ENCODE data around the gene CDYL. TPM values are rescaled to one million over a fixed set of nuclear protein-coding genes. Genes with fewer than 3 reads are reported as not detected.

Gene CDYL
- total RNA-seq, 4 donors from 2014 or later, result 41.9 to 52.3 (median 45.7) TPM

DNA sequence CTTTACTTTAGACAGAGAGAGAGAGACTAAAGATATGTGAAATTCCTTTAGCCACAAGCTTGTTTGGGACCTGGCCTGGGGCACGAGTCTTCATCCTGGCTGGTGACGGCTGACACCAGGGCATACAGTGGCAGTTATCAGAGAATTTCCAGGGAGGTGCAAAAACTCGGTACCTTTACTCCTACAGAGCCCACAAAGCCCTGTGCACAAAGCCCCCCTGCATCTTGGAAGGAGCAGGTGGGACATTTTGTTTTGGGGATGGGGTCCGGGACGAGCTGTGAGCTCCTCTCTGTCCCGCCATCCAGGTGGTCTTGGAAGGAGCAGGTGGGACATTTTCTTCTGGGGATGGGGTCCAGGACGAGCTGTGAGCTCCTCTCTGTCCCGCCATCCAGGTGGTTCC, 198.8 kb downstream of the CDYL start:
- Histone ChIP-seq H3K4me3 (no peak overlapping the region), H3K4me1 (peaks cover 0 to 26% (median 19%) of the 10 kb centered on the region in 4 donors), H3K36me3 (no peaks in the 10 kb centered on the region), H3K27me3 (no peaks in the 10 kb centered on the region), H3K9me3 (peaks cover 0 to 24% (median 9%) of the 10 kb centered on the region in 4 donors), H3K27ac (replicated peaks in 1 of 4) (peak overlapping the region in 1 of 4 donors; percentile 50)
- intact Hi-C loops (cut with DNase I), result no loop called here
- DNase-seq (ENCODE audit: extremely low spot score), result peak; percentile 24
- 81% methylated on average over 8 of the region's 8 CpGs for WGBS
- TF ChIP-seq POLR2A (IDR thresholded peaks at IDR 0.05; ENCODE audit: low read depth) (no peak), POLR2AphosphoS5 (IDR thresholded peaks at IDR 0.05) (no peak), EP300 (IDR thresholded peaks at IDR 0.05) (no peak)
- TF ChIP-seq, protein P1, sequence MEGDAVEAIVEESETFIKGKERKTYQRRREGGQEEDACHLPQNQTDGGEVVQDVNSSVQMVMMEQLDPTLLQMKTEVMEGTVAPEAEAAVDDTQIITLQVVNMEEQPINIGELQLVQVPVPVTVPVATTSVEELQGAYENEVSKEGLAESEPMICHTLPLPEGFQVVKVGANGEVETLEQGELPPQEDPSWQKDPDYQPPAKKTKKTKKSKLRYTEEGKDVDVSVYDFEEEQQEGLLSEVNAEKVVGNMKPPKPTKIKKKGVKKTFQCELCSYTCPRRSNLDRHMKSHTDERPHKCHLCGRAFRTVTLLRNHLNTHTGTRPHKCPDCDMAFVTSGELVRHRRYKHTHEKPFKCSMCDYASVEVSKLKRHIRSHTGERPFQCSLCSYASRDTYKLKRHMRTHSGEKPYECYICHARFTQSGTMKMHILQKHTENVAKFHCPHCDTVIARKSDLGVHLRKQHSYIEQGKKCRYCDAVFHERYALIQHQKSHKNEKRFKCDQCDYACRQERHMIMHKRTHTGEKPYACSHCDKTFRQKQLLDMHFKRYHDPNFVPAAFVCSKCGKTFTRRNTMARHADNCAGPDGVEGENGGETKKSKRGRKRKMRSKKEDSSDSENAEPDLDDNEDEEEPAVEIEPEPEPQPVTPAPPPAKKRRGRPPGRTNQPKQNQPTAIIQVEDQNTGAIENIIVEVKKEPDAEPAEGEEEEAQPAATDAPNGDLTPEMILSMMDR (IDR thresholded peaks at IDR 0.05), result no peak

DNA sequence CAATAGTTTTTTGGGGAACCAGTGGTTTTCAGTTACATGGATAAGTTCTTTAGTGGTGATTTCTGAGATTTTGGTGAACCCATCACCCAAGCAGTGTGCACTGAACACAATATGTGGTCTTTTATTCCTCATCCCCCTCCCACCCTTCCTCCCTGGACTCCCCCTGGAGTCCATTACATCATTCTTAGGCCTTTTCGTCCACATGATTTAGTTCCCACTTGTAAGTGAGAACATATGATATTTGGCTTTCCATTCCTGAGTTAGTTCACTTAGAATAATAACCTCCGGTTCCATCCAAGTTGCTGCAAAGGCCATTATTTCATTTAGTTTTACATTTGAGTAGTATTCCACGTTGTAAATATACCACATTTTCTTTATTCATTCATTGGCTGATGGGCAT, 199.3 kb downstream of the CDYL start:
- Histone ChIP-seq H3K9me3 (peaks cover 0 to 28% (median 9%) of the 10 kb centered on the region in 4 donors), H3K36me3 (no peaks in the 10 kb centered on the region), H3K27ac (replicated peaks in 1 of 4) (no peak overlapping the region), H3K4me1 (peaks cover 0 to 22% (median 19%) of the 10 kb centered on the region in 4 donors), H3K4me3 (no peak overlapping the region), H3K27me3 (no peaks in the 10 kb centered on the region)
- no peak for TF ChIP-seq EP300 (IDR thresholded peaks at IDR 0.05)
- no peak for TF ChIP-seq POLR2AphosphoS5 (IDR thresholded peaks at IDR 0.05)
- TF ChIP-seq, protein P1 (IDR thresholded peaks at IDR 0.05), result no peak
- TF ChIP-seq POLR2A (IDR thresholded peaks at IDR 0.05; ENCODE audit: low read depth), result no peak
- peak; percentile 14 for DNase-seq (ENCODE audit: extremely low spot score)
- WGBS, result 78% methylated on average over 3 of the region's 3 CpGs
- intact Hi-C loops (cut with DNase I), result no loop called here

GRCh38 chr6:4977468-4977867, 201.3 kb downstream of the CDYL start:
- intact Hi-C loops (cut with DNase I), result no loop called here
- Histone ChIP-seq H3K27me3 (no peaks in the 10 kb centered on the region), H3K36me3 (no peaks in the 10 kb centered on the region), H3K27ac (replicated peaks in 1 of 4) (no peak overlapping the region), H3K9me3 (peaks cover 0 to 28% (median 9%) of the 10 kb centered on the region in 4 donors), H3K4me1 (peaks cover 0 to 16% (median 15%) of the 10 kb centered on the region in 4 donors), H3K4me3 (no peak overlapping the region)
- peak; percentile 12 for DNase-seq (ENCODE audit: extremely low spot score)
- no peak for TF ChIP-seq POLR2AphosphoS5 (IDR thresholded peaks at IDR 0.05)
- TF ChIP-seq, protein P1 (IDR thresholded peaks at IDR 0.05), result no peak
- no peak for TF ChIP-seq EP300 (IDR thresholded peaks at IDR 0.05)
- TF ChIP-seq POLR2A (IDR thresholded peaks at IDR 0.05; ENCODE audit: low read depth), result no peak
- 70% methylated on average over 5 of the region's 5 CpGs for WGBS

DNA sequence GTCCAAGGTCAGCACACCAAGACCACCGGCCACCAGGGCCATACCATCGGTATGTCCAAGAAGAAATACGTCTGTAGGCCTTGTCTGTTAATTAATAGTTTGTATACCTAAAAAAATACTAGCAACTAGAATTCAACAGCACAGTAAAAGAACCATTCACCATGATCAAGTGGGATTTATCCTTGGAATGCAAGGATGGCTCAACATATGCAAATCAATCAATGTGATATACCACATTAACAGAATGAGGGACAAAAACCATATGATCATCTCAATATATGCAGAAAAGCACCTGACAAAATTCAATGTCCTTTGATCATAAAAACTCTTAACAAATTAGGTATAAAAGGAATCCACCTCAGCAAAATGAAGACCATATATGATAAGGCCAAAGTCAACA, 203.2 kb downstream of the CDYL start:
- intact Hi-C loops (cut with DNase I), result no loop called here
- 67% methylated on average over 3 of the region's 3 CpGs for WGBS
- TF ChIP-seq POLR2A (IDR thresholded peaks at IDR 0.05; ENCODE audit: low read depth) (no peak), EP300 (IDR thresholded peaks at IDR 0.05) (no peak)

GRCh38 chr6:4981761-4982160, 205.6 kb downstream of the CDYL start:
- intact Hi-C loops (cut with DNase I), result no loop called here
- TF ChIP-seq EP300 (IDR thresholded peaks at IDR 0.05), result no peak
- TF ChIP-seq, protein P1 (IDR thresholded peaks at IDR 0.05), result no peak
- TF ChIP-seq POLR2A (IDR thresholded peaks at IDR 0.05; ENCODE audit: low read depth), result no peak
- TF ChIP-seq POLR2AphosphoS5 (IDR thresholded peaks at IDR 0.05), result no peak
- H3K27me3 ChIP-seq, result no peaks in the 10 kb centered on the region
- H3K36me3 ChIP-seq, result no peaks in the 10 kb centered on the region
- 75% methylated on average over 6 of the region's 6 CpGs for WGBS
- peak; percentile 72 for DNase-seq (ENCODE audit: extremely low spot score)
- no peak overlapping the region for H3K27ac ChIP-seq (replicated peaks in 1 of 4)
- no peaks in the 10 kb centered on the region for H3K4me1 ChIP-seq
- no peak overlapping the region for H3K4me3 ChIP-seq
- peaks cover 0 to 28% (median 9%) of the 10 kb centered on the region in 4 donors for H3K9me3 ChIP-seq

More for the DNA sequence above, 203.2 kb downstream of the CDYL start:
- Histone ChIP-seq H3K9me3 (peaks cover 0 to 28% (median 9%) of the 10 kb centered on the region in 4 donors), H3K36me3 (no peaks in the 10 kb centered on the region), H3K4me1 (peaks cover 0 to 8% (median 7%) of the 10 kb centered on the region in 4 donors), H3K27me3 (no peaks in the 10 kb centered on the region), H3K27ac (replicated peaks in 1 of 4) (no peak overlapping the region), H3K4me3 (no peak overlapping the region)
- no peak for DNase-seq (ENCODE audit: extremely low spot score)
